ENCODE data around the gene YIPF6. TPM values are rescaled to one million over a fixed set of nuclear protein-coding genes. Genes with fewer than 3 reads are reported as not detected.
"Not testable (repeated sequence)": the region's sequence is repeated elsewhere in the genome, so short reads cannot be mapped to it uniquely, and the experiment has no call there.

YIPF6 gene
- total RNA-seq, 1 experiment from 2014 or later, result 43.3 TPM

DNA sequence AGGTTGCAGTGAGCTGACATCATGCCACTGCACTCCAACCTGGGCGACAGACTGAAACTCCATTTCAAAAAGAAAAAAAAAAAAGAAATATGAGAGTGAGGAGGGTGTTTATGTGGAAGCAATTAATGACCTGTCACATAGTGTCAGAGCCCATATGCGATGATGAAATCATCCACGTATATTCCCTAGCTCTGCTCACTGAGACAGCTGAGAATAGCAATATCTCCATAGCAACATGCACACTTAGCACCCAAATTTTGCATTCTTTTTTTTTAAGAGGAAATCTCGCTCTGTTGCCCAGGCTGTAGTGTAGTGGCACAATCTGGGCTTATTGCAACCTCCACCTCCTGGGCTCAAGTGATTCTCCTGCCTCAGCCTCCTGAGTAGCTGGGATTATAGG lies 34.1 kb upstream of the YIPF6 start:
- no TSS peak for BruUV-seq (replicated peaks)
- ChIA-PET CTCF (no interaction called here), RAD21 (ENCODE audit: low non-redundant PET in 1 of 2, low total read pairs in 2 of 2, uncharacterized antibody in 2 of 2, unreplicated experiment in 2 of 2) (no interaction called here)

DNA sequence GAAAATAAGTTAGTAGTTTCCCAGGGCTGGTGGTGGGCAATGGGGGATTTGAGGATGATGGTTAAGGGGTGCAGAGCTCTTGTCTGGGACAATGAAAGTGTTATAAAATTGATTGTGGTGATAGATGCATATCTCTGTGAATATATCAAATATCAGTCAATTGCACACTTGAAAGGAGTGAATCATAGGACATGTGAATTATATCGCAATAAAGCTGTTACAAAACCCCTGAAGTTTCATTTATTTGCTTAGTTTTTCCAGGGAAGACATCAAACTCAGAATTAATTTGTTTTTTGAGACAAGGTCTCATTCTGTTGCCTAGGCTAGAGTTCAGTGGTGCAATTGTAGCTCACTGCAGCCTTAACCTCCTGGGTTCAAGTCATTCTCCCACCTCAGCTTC lies 17.9 kb upstream of the YIPF6 start:
- no peaks in the 10 kb centered on the region for H3K79me2 ChIP-seq (ENCODE audit: insufficient read depth, low read length)
- H3K4me3 ChIP-seq (replicated peaks in 1 of 2; ENCODE audit: low read depth in 1 of 2, low read length in 2 of 2), result no peak overlapping the region
- no peaks in the 10 kb centered on the region for H3K9me2 ChIP-seq (ENCODE audit: insufficient read depth)
- DNase-seq (ENCODE audit: low read depth, low spot score), result no peak
- no peak overlapping the region for H3K27ac ChIP-seq (ENCODE audit: low read depth, low read length)
- H3K36me3 ChIP-seq (ENCODE audit: control insufficient read depth in 1 of 2, insufficient read depth in 2 of 2, low read length in 2 of 2), result no peaks in the 10 kb centered on the region
- H4K20me1 ChIP-seq (ENCODE audit: insufficient read depth), result no peaks in the 10 kb centered on the region
- no TSS peak for BruUV-seq (replicated peaks)
- CTCF ChIA-PET, result interaction anchor here (1.4 kb wide), 1 partner anchor 10 kb away, joined by 3 read pairs; no protein-coding TSS in a partner anchor
- H3K9ac ChIP-seq (ENCODE audit: low read length), result no peak overlapping the region
- POLR2A ChIA-PET, result no interaction called here
- no peaks in the 10 kb centered on the region for H3K27me3 ChIP-seq (ENCODE audit: insufficient read depth, low read length)
- intact Hi-C loops (cut with micrococcal nuclease), result no loop called here
- no peak for TF ChIP-seq EZH2 (IDR thresholded peaks at IDR 0.05)
- TF ChIP-seq, protein P1, sequence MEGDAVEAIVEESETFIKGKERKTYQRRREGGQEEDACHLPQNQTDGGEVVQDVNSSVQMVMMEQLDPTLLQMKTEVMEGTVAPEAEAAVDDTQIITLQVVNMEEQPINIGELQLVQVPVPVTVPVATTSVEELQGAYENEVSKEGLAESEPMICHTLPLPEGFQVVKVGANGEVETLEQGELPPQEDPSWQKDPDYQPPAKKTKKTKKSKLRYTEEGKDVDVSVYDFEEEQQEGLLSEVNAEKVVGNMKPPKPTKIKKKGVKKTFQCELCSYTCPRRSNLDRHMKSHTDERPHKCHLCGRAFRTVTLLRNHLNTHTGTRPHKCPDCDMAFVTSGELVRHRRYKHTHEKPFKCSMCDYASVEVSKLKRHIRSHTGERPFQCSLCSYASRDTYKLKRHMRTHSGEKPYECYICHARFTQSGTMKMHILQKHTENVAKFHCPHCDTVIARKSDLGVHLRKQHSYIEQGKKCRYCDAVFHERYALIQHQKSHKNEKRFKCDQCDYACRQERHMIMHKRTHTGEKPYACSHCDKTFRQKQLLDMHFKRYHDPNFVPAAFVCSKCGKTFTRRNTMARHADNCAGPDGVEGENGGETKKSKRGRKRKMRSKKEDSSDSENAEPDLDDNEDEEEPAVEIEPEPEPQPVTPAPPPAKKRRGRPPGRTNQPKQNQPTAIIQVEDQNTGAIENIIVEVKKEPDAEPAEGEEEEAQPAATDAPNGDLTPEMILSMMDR (IDR thresholded peaks at IDR 0.05 in 2 of 3, conservative IDR thresholded peaks at IDR 0.05 in 1 of 3; ENCODE audit: borderline replicate concordance in 1 of 3, insufficient read depth in 1 of 3, low read depth in 2 of 3, low read length in 2 of 3), result no peak
- RAD21 ChIA-PET (ENCODE audit: low non-redundant PET in 1 of 2, low total read pairs in 2 of 2, uncharacterized antibody in 2 of 2, unreplicated experiment in 2 of 2), result no interaction called here
- H3K4me2 ChIP-seq (ENCODE audit: low read length), result no peak overlapping the region
- H2AFZ ChIP-seq (ENCODE audit: low read depth, low read length, poor library complexity, severe bottlenecking), result no peak overlapping the region
- H3K9me3 ChIP-seq (ENCODE audit: control insufficient read depth in 1 of 2, insufficient read depth in 1 of 2, low read depth in 1 of 2, low read length in 2 of 2), result no peaks in the 10 kb centered on the region
- ATAC-seq, result no peak
- H3K4me1 ChIP-seq (ENCODE audit: control insufficient read depth in 1 of 2, insufficient read depth in 2 of 2, low read length in 2 of 2), result no peaks in the 10 kb centered on the region

More for the DNA sequence above, 34.1 kb upstream of the YIPF6 start:
- H2AFZ ChIP-seq (ENCODE audit: low read depth, low read length, poor library complexity, severe bottlenecking), result no peak overlapping the region
- POLR2A ChIA-PET, result no interaction called here
- no peaks in the 10 kb centered on the region for H3K9me2 ChIP-seq (ENCODE audit: insufficient read depth)
- TF ChIP-seq ZNF274 (IDR thresholded peaks at IDR 0.05; ENCODE audit: low read depth, low read length), result no peak
- H3K27ac ChIP-seq (ENCODE audit: low read depth, low read length), result no peak overlapping the region
- no peaks in the 10 kb centered on the region for H3K79me2 ChIP-seq (ENCODE audit: insufficient read depth, low read length)
- DNase-seq (ENCODE audit: low read depth, low spot score) (no peak), ATAC-seq (no peak)
- H3K9ac ChIP-seq (ENCODE audit: low read length), result no peak overlapping the region
- no peaks in the 10 kb centered on the region for H3K36me3 ChIP-seq (ENCODE audit: control insufficient read depth in 1 of 2, insufficient read depth in 2 of 2, low read length in 2 of 2)
- no peak overlapping the region for H3K4me3 ChIP-seq (replicated peaks in 1 of 2; ENCODE audit: low read depth in 1 of 2, low read length in 2 of 2)
- H3K27me3 ChIP-seq (ENCODE audit: insufficient read depth, low read length), result no peaks in the 10 kb centered on the region
- no peaks in the 10 kb centered on the region for H4K20me1 ChIP-seq (ENCODE audit: insufficient read depth)
- H3K4me2 ChIP-seq (ENCODE audit: low read length), result no peak overlapping the region
- intact Hi-C loops (cut with micrococcal nuclease), result loop anchor here (5.0 kb wide), 1 partner anchor 267 kb away; no protein-coding TSS in a partner anchor
- H3K4me1 ChIP-seq (ENCODE audit: control insufficient read depth in 1 of 2, insufficient read depth in 2 of 2, low read length in 2 of 2), result peaks cover 0 to 8% of the 10 kb centered on the region in 2 experiments; a peak in 2 of 4 replicates
- H3K9me3 ChIP-seq (ENCODE audit: control insufficient read depth in 1 of 2, insufficient read depth in 1 of 2, low read depth in 1 of 2, low read length in 2 of 2), result no peaks in the 10 kb centered on the region

DNA sequence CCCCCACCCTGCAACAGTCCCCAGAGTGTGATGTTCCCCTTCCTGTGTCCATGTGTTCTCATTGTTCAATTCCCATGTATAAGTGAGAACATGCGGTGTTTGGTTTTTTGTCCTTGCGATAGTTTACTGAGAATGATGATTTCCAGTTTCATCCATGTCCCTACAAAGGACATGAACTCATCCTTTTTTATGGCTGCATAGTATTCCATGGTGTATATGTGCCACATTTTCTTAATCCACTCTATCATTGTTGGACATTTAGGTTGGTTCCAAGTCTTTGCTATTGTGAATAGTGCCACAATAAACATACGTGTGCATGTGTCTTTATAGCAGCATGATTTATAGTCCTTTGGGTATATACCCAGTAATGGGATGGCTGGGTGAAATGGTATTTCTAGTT lies 12.7 kb upstream of the YIPF6 start:
- H3K27ac ChIP-seq (ENCODE audit: low read depth, low read length); H3K27me3 ChIP-seq (ENCODE audit: insufficient read depth, low read length); POLR2A ChIA-PET; ATAC-seq; H3K9me3 ChIP-seq (ENCODE audit: control insufficient read depth in 1 of 2, insufficient read depth in 1 of 2, low read depth in 1 of 2, low read length in 2 of 2); H3K4me3 ChIP-seq (replicated peaks in 1 of 2; ENCODE audit: low read depth in 1 of 2, low read length in 2 of 2); H3K36me3 ChIP-seq (ENCODE audit: control insufficient read depth in 1 of 2, insufficient read depth in 2 of 2, low read length in 2 of 2); H3K9ac ChIP-seq (ENCODE audit: low read length); H3K79me2 ChIP-seq (ENCODE audit: insufficient read depth, low read length); H3K4me2 ChIP-seq (ENCODE audit: low read length); intact Hi-C loops (cut with micrococcal nuclease); CTCF ChIA-PET; H3K4me1 ChIP-seq (ENCODE audit: control insufficient read depth in 1 of 2, insufficient read depth in 2 of 2, low read length in 2 of 2); BruUV-seq (replicated peaks); H4K20me1 ChIP-seq (ENCODE audit: insufficient read depth); H2AFZ ChIP-seq (ENCODE audit: low read depth, low read length, poor library complexity, severe bottlenecking); RAD21 ChIA-PET (ENCODE audit: low non-redundant PET in 1 of 2, low total read pairs in 2 of 2, uncharacterized antibody in 2 of 2, unreplicated experiment in 2 of 2); DNase-seq (ENCODE audit: low read depth, low spot score); H3K9me2 ChIP-seq (ENCODE audit: insufficient read depth): not testable (repeated sequence)
